GM19043 (cell line): ENCODE results near the gene ST7L.
"Not testable (repeated sequence)": the region's sequence is repeated elsewhere in the genome, so short reads cannot be mapped to it uniquely, and the experiment has no call there.

ENCODE experiments used
- ATAC-seq: cut with Tn5 transposase; IDR thresholded peaks from one replicate; pipeline ENCODE4 v1.9.1; 2021; ENCODE audit warnings: low read depth; ENCODE audit not compliant: unreplicated experiment

Gene ST7L, protein sequence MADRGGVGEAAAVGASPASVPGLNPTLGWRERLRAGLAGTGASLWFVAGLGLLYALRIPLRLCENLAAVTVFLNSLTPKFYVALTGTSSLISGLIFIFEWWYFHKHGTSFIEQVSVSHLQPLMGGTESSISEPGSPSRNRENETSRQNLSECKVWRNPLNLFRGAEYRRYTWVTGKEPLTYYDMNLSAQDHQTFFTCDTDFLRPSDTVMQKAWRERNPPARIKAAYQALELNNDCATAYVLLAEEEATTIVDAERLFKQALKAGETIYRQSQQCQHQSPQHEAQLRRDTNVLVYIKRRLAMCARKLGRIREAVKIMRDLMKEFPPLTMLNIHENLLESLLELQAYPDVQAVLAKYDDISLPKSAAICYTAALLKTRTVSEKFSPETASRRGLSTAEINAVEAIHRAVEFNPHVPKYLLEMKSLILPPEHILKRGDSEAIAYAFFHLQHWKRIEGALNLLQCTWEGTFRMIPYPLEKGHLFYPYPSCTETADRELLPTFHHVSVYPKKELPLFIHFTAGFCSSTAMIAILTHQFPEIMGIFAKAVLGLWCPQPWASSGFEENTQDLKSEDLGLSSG

DNA sequence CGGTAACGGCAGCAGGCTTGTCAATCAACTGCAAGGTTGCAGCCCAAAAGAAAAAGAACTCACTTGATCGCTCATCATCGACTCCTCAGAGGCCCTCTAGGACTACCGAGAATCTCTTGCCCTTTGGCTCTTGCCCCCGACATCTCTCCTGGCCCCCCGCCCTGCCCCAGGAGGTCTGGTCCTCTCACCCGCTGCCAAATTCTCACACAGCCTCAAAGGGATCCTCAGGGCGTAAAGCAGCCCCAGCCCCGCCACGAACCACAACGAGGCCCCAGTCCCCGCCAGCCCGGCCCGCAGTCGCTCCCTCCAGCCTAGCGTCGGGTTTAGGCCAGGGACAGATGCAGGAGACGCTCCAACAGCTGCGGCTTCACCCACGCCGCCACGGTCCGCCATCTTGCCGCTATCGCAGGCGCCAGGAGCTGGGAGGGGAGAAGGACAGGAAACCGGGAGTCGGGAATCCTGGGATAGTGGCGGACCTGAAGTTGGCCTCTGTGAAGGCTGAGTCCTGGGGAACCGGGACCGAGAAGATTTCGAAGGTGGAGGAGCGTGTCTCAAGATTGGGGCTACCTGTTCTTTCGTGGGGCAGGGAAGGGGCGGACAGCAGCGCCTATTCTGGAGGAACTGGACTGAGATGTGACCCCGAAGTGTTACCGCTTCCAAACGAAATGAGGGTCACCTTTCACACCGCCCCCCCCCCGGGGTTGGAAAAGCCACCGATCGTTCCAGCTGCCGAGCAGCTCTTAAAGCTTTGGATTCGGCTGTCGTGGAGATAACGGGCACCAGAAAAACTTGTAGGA, at the start of gene ST7L:
ST7L (minus strand) TSS at position 421 of the 797 bp plus-strand sequence; CDS start at position 393, 28 bp downstream.
- no peak for ATAC-seq

DNA sequence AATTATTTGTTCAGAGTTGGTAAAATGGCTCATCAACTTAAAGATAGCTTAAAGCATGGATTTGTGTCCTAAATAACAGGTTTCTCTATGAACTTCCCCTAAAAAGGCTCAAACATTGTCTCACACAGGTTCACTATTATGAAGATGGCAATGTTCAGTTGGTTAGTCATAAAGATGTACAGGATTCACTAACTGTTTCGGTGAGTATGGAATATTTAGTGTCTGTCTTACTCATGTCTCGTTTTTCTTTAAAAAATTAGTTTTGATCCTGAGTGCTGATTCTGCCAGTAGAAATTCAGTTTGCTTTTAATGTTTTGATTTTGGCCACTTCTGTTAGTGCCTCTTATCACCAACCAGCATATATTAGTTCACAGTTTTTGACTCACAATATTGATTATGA, 48.0 kb upstream of the ST7L start:
- no peak for ATAC-seq

DNA sequence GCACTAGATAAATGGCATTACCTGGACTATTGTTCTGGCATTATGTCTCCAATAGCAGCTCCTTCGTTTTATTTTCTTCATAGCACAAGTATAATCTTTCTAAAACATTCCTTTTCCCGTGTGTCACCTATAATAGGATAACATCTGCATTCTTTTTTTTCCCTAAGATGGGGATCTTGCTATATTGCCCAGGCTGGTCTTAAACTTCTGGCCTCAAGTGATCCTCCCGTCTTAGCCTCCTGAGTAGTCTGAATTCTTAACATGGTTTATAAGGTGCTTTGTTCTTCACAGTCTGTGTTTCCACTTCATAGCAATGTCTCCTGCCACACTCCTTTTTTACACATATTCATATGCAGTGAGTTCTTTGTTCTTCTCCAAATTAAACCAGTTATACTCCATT, 46.9 kb upstream of the ST7L start:
- no peak for ATAC-seq

DNA sequence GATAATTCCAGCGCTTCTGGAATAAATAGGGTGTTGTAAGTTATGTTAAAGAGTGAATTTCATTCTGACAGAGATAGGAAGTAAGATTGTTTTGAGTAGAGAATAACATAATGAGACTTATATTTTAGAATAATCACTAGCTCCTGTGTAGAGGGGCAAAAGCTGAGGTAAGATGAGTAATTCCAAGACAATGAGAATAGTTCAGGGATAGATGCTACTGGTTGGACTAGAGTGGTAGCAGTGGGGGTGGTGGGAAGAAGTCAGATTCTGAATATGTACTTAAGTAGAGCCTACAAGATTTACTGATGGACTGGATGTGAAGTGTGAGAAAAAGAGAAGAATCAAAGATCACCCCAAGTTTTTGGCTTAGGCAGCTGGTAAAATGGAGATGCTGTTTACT, 32.3 kb upstream of the ST7L start:
- ATAC-seq, result no peak

DNA sequence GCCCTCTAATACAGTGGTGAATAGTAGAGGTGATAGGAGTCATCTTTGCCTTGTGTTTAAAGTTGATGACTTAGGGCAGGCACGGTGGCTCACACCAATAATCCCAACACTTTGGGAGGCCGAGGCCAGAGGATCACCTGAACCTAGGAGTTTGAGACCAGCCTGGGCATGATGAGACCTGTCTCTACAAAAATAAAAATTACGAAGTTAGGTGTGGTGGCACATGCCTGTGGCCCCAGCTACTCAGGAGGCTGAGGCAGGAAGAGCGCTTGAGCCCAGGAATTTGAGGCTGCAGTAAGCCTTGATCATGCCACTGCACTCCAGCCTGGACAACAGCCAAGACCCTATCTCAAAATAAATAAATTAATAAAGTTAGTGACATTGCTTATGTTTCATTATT, 27.3 kb upstream of the ST7L start:
- no peak for ATAC-seq

DNA sequence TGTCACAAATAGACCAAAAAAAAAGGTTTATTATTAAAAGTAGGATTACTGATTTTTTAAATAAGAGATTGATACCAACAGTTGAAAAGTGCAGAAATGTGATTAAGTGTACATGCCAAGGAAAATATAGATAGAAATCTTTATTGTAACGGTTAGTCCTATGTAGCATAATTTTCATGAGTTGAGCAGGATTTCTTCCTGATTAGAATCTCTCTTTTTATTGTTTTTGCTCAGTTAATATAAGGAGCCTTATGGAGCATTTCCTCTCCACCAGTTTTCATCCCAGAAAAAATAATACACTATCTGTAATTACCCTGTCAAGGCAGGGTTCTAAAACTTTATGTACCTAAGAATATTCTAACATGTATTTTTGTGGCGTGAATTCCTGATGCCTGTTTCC, 24.1 kb upstream of the ST7L start:
- no peak for ATAC-seq

DNA sequence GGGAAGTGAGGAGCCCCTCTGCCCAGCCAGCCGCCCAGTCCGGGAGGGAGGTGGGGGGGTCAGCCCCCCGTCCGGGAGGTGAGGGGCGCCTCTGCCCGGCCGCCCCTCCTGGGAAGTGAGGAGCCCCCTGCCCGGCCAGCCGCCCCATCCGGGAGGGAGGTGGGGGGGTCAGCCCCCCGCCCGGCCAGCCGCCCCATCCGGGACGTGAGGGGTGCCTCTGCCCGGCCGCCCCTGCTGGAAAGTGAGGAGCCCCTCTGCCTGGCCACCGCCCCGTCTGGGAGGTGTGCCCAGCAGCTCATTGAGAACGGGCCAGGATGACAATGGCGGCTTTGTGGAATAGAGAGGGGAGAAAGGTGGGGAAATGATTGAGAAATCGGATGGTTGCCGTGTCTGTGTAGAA, 21.5 kb upstream of the ST7L start:
- not testable (repeated sequence) for ATAC-seq

DNA sequence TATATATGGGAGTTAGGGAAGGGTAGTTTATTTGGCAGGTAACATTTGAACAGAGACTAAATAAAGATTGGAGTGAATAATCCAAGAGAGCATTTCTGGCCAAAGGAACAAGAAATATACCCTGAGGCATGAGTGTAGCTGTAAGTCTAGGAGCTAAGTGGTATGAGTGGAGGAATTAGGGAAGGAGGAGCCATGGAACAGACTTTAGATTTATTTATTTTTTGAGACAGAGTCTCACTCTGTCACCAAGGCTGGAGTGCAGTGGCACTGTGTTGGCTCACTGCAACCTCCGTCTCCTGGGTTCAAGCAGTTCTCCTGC, 19.1 kb upstream of the ST7L start:
- ATAC-seq, result no peak

DNA sequence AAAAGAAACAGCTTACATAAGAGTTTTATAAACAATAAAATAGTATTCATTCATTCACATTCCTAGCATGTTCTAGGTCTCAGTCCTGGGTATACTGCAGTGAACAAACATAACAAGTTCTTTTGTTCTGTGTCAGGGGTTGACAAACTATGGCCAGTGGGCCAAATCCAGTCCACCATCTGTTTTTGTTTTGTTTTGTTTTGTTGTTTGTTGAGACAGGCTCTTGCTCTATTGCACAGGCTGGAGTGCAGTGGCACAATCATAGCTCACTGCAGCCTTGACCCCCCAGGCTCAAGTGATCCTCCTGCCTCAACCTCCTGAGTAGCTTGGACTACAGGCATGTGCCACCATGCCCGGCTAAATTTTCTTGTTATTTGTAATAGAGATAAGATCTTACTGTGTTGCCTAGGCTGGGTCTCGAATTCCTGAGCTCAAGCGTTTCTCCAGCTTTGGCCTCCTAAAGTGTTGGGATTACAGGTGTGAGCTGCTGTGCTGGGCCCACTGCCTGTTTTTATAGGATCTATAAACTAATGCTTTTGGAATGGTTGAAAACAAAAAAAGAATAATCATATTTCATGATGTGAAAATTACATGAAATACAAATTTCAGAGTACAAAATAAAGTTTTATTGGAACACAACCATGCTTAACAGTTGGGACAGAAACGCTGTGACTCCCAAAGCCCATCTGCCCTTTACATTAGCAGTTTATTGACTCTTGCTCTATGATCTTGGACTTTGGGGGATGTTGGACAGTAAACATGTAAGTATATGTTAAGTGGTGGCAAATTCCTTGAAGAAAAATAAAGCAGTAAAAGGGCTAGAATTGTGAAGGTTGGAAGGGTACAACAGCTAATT, 18.5 kb upstream of the ST7L start:
- no peak for ATAC-seq

DNA sequence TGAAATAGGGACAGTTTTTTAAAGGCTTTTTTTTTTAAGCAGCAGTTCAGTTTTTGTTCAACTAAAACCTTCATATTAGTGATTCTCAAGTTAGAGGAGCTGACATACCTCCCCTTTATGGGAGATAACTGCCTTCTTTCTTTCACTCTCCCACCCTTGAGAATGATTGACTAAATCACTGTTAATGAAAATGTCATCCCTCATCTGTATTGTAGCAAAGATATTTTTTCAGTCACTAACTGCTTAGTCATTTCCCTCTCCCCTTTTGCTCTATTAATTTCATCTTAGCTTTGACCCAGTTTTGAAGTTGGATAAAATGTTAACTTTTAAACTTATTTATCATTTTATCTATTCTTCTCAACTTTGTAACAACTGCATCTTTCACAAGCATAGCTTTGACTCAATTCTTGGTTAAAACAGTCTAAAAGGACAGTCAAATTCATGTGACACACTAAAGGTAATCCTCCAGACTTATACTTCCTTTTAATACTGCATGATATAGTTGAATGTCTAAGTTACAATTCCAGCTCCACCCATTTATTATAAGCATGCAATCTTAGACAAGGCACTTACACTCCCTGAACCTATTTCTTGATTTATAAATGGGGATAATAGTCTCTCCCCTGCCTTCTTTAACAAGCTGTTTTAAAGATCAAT, 17.8 kb upstream of the ST7L start:
- peak; percentile 52 for ATAC-seq

DNA sequence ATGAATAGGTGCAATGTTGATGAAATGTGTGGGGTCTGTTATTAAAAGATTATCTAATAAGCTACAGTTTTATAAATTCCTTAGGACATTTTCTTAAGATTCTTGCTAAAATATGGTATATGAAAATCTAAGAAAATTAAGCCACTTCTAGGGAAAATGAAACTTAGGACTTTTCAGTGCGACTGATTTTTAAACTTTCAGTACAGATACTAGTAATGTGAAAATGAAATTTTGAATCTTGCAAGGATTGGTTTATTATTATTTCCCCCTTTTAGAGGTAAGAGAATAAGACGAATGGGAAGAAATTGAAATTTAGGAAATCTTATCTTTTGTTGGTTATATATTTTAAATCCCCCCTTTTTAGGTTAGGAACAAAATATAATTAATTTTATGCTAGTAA, 17.1 kb upstream of the ST7L start:
- ATAC-seq, result no peak

DNA sequence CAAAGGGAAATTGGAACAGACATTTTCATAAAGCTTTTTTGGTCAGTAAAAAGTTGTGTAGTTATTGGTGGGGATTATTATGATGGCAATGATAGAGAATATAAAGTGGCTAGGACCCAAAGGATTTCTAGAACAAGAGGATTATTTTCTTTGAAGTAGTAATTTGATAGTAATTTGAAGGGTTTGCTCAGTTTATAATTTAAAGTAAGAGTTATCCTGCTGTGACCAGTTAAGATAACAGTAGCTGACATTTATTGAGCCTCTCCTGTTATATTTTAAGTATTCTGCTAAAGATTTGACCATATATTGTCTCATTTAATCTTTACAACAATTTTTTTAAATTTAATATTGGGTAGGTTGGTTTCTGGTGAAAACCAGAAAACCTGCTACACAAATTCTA, 15.4 kb upstream of the ST7L start:
- no peak for ATAC-seq

DNA sequence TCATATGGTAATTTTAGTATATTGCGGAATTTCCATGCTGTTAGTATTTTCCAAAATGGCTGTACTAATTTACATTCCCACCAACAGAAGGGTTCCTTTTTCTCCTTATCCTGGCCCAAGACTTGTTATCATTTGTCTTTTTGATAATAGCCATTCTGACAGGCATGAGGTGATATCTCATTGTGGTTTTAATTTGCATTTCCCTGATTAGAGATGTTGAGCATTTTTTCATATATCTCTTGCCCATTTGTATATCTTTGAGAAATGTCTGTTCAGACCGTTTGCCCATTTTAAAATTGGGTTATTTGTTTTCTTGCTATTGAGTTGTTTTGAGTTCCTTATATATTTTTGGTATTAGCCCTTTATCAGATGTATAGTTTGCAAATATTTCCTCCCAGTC, 14.7 kb upstream of the ST7L start:
- no peak for ATAC-seq

DNA sequence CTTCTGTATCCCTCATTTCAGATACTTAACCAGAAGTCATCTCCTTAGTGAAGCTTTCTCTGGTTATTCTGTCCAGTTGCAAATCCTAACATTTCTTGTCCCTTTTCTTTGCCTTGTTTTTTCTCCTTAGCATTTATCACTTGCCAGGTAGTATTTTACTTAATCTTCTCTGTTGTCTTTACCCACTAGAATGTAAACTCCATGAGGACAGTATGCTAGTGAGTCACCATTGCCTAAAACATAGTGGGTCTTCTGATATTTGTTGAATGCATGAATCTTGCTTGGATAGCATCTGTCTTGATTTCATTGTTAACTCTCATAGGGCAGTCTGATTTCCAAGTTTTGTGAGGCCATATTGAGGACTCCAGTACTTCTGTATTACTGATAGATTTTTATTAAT, 10.3 kb upstream of the ST7L start:
- ATAC-seq, result no peak

DNA sequence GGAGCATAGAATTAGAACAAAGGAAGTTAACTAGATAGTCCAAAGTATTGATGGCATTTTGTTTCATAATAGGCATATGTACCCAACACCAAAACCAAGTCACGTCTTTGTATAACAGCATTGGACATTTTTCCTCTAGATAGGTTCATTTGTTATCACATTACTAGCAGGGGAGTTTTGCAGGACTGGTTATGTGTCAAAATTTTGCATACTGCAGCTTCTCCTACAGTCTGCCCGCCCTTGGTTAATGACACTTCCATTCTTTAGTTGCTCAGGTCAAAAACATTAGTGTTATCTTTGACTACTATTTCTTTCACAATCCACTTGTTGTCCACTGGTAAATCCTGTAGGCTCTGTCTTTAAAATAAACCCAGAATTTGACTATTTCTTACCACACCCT, 9.6 kb upstream of the ST7L start:
- no peak for ATAC-seq

DNA sequence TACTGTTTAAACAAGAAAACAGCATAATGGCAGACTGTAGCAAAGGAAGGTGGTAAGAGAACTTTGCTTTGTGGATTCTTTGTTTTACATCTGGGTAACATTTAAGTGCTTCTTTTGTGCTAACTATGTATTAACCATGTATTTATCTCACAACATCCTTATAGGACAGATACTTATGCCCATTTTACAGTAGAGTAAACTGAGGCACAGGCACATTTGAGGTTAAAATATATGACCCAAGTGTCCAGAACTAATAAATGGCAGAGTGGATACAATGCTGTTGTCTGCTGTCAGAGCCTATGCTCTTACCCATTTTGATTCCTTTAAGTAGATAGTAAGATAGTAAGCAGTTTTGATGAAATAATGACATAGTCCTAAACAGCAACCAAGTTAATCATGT, 7.9 kb upstream of the ST7L start:
- no peak for ATAC-seq

DNA sequence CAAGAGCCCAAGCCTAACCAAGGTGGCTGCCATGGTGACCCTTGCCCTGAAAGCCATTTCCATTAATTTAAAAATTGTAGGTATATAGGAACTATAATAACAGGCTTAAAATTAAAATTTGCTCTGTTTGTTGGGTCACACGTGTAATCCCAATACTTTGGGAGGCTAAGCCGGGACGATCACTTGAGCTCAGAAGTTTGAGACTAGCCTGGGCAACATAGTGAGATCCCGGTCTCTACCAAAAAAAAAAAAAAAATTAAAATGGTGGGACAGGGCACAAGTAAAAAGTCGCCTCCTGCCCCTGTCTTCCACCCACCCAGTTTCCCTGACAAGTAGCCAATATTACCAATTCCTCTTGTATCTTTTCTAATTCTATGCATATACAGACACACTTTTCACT, 7.3 kb upstream of the ST7L start:
- ATAC-seq, result no peak

DNA sequence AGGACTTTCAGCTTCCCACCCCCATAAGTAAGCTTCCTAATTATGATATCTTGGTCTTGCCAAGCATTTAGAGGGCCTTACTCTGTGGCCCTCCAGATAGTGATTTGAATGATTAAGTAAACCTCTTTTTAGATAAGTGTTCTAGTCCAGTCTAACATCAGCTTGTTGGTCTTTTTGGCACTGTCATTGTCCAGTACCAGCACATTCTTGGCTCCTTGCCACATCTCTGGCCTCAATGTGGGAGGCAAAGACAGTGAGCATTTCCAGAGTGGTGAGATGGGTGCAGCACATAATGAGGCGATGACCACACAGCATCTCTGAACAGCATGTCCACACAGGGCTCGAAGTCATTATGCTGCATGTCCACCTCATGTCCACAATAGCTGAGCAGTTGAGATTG, 6.8 kb upstream of the ST7L start:
- no peak for ATAC-seq

DNA sequence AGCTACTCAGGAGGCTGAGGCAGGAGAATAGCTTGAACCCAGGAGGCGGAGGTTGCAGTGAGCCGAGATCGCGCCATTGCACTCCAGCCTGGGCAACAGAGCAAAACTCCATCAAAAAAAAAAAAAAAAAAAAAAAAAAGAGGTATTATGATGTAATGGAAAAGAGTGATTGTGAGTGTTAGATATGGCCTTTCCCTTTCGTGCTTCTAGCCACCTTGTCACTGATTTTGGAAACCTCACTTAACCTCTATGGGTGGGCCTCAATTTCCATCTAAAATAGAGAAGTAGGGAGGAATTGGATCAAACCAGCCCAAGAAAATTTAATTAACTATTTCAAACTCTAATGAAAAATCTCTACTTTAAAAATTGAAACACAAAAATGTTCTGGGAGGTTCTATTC, 5.6 kb upstream of the ST7L start:
- ATAC-seq, result not testable (repeated sequence)

DNA sequence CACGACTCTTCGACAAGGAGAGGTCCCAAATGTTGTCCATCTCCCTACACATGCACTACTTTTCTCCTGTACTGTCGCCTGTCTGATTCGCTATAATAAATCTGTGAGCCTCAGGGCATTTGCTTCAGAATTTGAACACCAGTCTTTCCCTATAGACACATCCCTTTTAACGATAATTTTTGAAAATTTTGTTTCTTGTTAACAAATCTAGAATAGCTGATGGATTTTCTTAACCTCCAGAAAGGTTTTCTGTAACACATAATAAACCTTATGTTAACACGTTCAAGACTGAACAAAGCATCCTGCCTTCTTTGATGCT, 1.4 kb upstream of the ST7L start:
- ATAC-seq, result no peak
